Right cardiac atrium (tissue), 5 donors: ENCODE measurements around the gene YIF1A. TPM values are rescaled to one million over a fixed set of nuclear protein-coding genes. Genes with fewer than 3 reads are reported as not detected.

Experiments
- ATAC-seq, 2 donors: fragments of 200-7000 bp; cut with Tn5 transposase; one replicate each; pipeline versions ENCODE4 v1.8.0 to v1.9.1; 2020; ENCODE audit warnings: moderate library complexity in 2 of 2, mild to moderate bottlenecking in 1 of 2
- DNase-seq, 3 donors: peaks; one replicate each; pipeline ENCODE4 v3.0.0-alpha.2; 2020
- H3K27ac ChIP-seq: one replicate; pipeline ENCODE4 v1.5.1; 2013; ENCODE audit warnings: mild to moderate bottlenecking, low read length, control low read depth, moderate library complexity
- H3K27me3 ChIP-seq: one replicate; pipeline ENCODE4 v1.6.1; 2013; ENCODE audit not compliant: control insufficient read depth, insufficient read depth
- H3K4me1 ChIP-seq: one replicate; pipeline ENCODE4 v1.6.1; 2013; ENCODE audit warnings: low read length; ENCODE audit not compliant: control insufficient read depth, insufficient read depth
- H3K4me3 ChIP-seq: one replicate; pipeline ENCODE4 v1.5.1; 2013; ENCODE audit warnings: low read length, control low read depth
- H3K9me3 ChIP-seq: one replicate; pipeline ENCODE4 v1.6.1; 2013; ENCODE audit warnings: low read length; ENCODE audit not compliant: control insufficient read depth
- WGBS: extraction: QIAGEN DNeasy Blood & Tissue Kit; methylation state at CpG from one replicate; pipeline ENCODE4 v1.1.7; 2013; 5-methylcytosine and 5-hydroxymethylcytosine counted together
- intact Hi-C, 4 donors: fragments of 100-400 bp; cut with DNase I; formaldehyde crosslinking; loops; one replicate each; pipeline versions ENCODE4 v1.11.0 to v1.14.0; 2022 to 2023
- polyA plus RNA-seq: library from polyadenylated mRNA; stranded (reverse); fragments of 200-250 nt; gene quantifications from one replicate; pipeline ENCODE4 v1.2.3, GENCODE V29; 2013
- total RNA-seq, 4 donors: library from RNA; stranded (reverse); fragmentation: NEBNext Ultra II Directional; extraction: Animal tissue kit (Norgen Biotek cat#: 25700); gene quantifications; one replicate each; pipeline ENCODE4 v1.2.1, GENCODE V29; 2021
- donor health status: healthy with polysubstance abuse.
- donor health status: DM: no; HTN: yes; CAD: no.
- donor health status: DM: no; HTN: no; CAD: no.
- donor health status: DM: no; HTN: yes; CAD: no; lungs with severe emphysema.
- donor health status: DM: yes; HTN: yes; CAD: no.

The YIF1A gene
- total and polyA plus RNA-seq, 5 donors: 48.0 to 65.3 (median 52.2) TPM

DNA sequence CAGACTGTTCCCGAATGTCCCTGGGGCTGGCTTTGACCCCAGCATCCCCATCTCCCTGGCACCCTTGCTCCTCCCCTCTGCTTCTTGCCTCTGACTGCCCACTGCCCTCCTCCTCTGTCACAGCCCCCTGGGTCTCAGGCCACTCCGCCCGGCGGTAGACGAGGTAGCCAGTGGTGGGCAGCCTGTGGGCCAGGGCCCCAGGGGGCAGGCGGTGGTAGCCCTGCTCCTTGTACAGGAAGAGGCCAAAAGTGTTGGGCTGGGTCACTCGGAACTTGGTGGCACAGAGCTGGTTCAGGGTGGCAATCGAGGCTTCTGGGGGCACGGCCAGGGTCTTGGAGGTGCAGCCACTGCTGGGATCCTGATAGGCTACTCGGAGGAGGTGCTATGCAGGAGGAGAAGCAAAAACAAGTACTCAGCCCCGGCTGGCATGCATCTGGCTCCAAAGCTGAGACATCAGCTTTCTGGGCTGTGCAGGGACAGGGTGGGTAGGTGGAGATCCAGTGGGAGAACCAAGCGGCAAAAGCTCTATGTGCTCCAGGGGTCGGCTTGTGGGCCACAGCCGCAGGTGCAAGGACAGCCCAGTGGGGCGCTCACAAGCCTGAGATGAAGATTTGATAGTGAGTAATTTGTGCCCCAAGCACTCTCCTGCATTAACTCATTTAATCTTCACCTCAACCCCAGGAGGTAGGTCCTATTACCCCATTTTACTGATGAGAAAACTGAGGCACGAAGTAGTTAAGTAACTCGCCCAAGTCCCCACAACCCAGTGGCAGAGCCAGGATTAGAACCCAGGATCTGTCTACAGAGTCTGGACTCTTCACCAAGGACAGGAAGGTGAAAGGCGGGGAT lies 43.7 kb upstream of the YIF1A start:
- no peaks in the 10 kb centered on the region for H3K9me3 ChIP-seq
- no peaks in the 10 kb centered on the region for H3K27me3 ChIP-seq
- intact Hi-C loops: no loop called here
- H3K4me1 ChIP-seq: peaks cover 3% of the 10 kb centered on the region
- no peak for ATAC-seq
- H3K27ac ChIP-seq: no peak overlapping the region
- DNase-seq: peak; percentile 3 to 43 (median 25)
- WGBS: 80% methylated on average over 18 of the region's 18 CpGs
- H3K4me3 ChIP-seq: no peak overlapping the region

DNA sequence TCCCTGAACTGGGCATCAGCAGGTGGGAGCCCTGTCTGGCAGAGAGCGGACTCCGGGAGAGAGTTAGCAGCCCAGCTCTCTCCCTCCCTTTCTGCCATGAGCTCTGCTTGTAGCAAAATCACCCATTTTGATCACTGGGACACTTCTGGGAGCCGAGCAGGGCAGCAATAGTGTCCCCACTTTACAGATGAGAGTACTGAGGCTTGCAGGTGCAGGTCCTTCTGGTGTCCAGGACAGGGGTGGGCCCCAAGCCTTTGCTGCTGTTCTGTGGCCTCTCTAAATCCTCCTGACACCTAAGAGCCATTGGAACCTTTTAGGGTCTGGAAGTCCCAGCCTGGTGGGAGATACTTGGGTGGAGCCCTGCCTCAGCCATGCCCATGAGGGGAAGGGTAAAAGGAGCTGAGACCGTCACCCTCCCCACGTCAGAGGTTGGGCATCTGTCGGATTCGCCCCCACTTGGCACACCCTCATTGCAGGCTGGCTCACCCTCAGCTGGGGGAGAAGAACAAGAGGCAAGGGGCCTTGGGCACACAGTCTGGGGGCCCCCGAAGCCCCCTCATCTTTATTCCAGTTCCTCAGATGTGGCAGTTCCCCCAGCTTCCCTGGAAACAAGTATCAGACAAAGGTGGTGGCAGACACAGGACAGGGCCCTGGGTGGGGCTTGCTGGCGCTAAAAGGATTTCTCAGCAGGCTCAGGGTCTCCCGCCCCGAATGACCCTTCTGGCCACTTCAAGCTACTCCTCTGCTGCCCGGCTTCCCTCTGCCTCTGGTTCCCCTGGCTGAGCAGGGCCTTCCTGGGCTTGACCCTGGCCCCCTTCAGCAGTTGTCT lies 42.8 kb upstream of the YIF1A start:
- H3K9me3 ChIP-seq: no peaks in the 10 kb centered on the region
- DNase-seq (peak; percentile 10 to 31 (median 18)), ATAC-seq (no peak)
- intact Hi-C loops: no loop called here
- no peak overlapping the region for H3K4me3 ChIP-seq
- no peaks in the 10 kb centered on the region for H3K27me3 ChIP-seq
- peaks cover 3% of the 10 kb centered on the region for H3K4me1 ChIP-seq
- H3K27ac ChIP-seq: no peak overlapping the region
- 86% methylated on average over 12 of the region's 12 CpGs for whole genome bisulfite sequencing

DNA sequence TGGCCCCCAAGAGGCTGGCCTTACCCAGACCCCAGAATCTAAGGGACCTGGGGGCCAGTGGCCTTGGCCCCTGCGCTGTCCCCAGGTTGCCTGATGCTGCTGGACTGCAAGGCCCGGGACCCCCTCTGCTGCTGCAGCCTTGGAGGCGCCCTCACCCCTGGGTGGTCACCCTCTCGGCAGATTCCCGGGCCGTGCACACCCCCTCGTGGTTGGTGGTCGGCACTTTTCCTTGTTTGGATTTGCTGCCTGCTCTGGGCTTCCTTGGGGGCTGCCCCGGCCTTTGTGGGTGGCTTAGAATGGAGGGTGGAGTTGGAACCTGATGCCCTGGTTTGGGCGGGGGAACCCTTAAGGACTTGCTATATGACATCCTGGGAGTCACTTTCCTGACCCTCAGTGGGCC lies 42.0 kb upstream of the YIF1A start:
- Histone ChIP-seq H3K4me3 (no peak overlapping the region), H3K4me1 (no peaks in the 10 kb centered on the region), H3K27me3 (no peaks in the 10 kb centered on the region), H3K27ac (no peak overlapping the region), H3K9me3 (no peaks in the 10 kb centered on the region)
- intact Hi-C loops: no loop called here
- WGBS: 60% methylated on average over 10 of the region's 10 CpGs
- DNase-seq: peak; percentile 8 to 37 (median 31)
- no peak for ATAC-seq

DNA sequence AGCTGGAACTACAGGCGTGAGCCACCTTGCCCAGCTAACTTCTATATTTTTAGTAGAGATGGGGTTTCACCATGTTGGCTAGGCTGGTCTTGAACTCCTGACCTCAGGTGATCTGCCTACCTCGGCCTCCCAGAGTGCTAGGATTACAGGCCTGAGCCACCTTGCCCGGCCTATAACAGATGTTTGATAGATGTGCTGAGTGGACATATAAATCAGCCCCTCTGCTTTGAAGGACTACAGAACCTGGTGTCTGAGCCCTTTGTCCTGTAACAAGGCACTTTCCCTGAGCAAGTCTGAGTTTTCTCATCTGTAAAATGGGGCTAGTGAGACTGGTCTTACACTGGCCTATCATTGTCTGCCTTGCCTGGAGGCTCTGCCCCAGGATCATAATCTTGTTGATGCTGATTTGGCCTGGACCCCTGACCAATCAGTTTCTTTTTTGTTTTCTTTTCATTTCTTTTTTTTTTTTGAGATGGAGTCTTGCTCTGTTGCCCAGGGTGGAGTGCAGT lies 40.3 kb upstream of the YIF1A start:
- intact Hi-C loops: loop anchor here in 2 of 4 donors (2.0 kb wide), 2 partner anchors 16 to 18 kb away; no protein-coding TSS in a partner anchor
- 90% methylated on average over 3 of the region's 3 CpGs for WGBS

DNA sequence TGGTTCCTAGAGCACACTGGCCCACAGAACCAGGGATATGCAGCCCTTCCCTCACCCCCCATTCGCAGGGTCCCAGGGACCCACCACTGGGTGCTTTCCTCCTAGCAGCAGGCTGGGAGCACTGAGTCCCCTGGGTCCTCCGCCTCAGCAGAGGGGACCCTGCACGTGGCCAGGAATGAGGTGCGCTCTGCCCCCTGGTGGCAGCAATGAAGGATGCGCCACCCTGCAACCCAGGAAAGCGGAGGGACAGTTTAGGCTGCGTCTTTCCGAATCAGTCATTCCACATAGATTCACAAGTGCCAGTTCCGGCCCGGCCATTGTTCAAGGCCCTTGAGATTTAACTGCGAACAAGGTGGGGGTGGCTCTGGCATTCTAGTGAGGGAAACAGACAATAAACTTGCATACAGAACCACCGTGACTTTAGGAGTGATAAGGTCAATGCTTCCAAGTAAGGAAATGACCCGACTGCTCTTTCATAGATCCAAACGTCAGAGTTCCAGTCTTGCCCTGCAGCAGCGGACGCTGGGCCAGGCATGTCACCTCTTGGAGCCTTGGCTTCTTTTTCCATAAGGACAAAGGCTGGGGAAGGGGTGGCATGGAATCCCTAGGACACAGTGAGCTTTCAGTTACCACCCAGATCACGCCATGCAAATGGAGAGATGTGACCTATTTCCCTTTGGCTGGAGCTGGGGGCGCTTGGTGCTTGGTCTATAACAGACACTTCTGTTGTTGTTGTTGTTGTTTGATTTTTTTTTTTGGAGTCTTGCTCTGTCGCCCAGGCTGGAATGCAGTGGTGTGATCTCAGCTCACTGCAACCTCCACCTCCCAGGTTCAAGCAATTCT lies 39.6 kb upstream of the YIF1A start:
- Histone ChIP-seq H3K27me3 (no peaks in the 10 kb centered on the region), H3K4me1 (no peaks in the 10 kb centered on the region), H3K4me3 (no peak overlapping the region), H3K27ac (no peak overlapping the region), H3K9me3 (no peaks in the 10 kb centered on the region)
- intact Hi-C loops: loop anchor here in 2 of 4 donors (2.0 kb wide), 2 partner anchors 16 to 18 kb away; no protein-coding TSS in a partner anchor
- WGBS: 10% methylated on average over 19 of the region's 19 CpGs
- ATAC-seq: peak; percentile 74 to 78
- peak; percentile 80 to 92 (median 91) for DNase-seq

More for the DNA sequence above, 40.3 kb upstream of the YIF1A start:
- H3K4me1 ChIP-seq: no peaks in the 10 kb centered on the region
- ATAC-seq (no peak), DNase-seq (peak in 2 of 3 donors; percentile 1 to 2)
- no peaks in the 10 kb centered on the region for H3K27me3 ChIP-seq
- no peak overlapping the region for H3K4me3 ChIP-seq
- no peak overlapping the region for H3K27ac ChIP-seq
- no peaks in the 10 kb centered on the region for H3K9me3 ChIP-seq

DNA sequence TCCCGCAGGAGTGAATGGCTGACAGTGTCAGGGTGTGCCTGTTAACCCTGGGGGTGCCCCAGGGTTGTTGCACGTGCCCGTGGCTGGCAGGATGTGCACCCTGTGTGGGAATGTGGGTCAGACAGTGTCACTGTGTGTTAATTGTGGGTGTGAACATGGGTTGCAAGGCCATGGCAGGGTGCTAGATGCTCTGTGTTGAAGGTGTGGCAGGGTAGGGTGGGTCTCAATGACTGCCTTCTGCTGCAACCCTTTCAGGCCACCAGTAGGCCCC lies 39.0 kb upstream of the YIF1A start:
- 66% methylated on average over 3 of the region's 3 CpGs for WGBS
- DNase-seq (peak; percentile 25 to 69 (median 60)), ATAC-seq (peak in 1 of 2 donors; percentile 0)
- no peaks in the 10 kb centered on the region for H3K4me1 ChIP-seq
- no peak overlapping the region for H3K27ac ChIP-seq
- H3K27me3 ChIP-seq: no peaks in the 10 kb centered on the region
- no peak overlapping the region for H3K4me3 ChIP-seq
- intact Hi-C loops: loop anchor here in 2 of 4 donors (2.0 kb wide), 2 partner anchors 15 to 17 kb away; no protein-coding TSS in a partner anchor
- H3K9me3 ChIP-seq: no peaks in the 10 kb centered on the region

DNA sequence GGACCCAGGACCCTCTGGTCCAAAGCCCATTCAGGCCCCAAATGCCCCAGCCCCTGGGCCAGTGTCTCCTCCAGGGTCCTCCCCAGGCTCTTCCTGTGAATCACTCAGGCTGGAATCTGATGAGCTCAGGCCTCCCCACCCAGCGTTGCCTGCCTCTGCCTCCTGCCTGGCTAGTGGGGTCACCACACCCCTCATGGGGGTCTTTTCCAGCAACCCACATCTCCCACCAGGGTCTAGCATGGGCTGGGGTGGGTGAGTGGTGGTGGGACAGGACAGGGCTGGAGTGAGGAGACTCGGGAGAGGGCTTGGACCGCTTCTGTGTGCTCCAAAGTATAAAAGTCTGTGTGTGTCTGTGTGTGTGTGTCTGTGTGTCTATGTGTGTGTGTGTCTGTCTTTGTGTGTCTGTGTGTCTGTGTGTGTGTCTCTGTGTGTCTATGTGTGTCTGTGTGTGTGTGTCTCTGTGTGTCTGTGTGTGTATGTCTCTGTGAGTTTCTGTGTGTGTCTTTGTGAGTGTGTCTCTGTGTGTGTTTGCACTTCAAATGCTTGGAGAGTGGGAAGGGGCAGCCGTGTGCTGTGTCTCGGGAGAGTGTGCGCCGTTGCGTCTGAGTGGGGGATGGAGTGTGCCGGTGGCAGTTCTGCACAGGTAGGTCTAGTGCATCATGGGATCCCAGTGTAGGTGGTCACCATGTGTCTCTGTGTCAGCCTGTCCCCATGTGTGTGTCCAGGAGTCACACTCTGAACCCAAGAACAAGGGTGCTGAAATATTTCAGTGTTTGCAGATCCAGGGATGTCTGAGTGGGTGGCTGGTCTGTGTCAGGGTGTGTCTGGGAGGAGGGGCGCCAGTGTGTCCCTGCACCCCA lies 38.5 kb upstream of the YIF1A start:
- H3K4me3 ChIP-seq: no peak overlapping the region
- peak overlapping the region; percentile 39 for H3K27ac ChIP-seq
- no peaks in the 10 kb centered on the region for H3K27me3 ChIP-seq
- no peaks in the 10 kb centered on the region for H3K9me3 ChIP-seq
- intact Hi-C loops: loop anchor here in 2 of 4 donors (2.0 kb wide), 2 partner anchors 15 to 17 kb away; no protein-coding TSS in a partner anchor
- DNase-seq: peak; percentile 29 to 55 (median 44)
- WGBS: 78% methylated on average over 10 of the region's 10 CpGs
- no peaks in the 10 kb centered on the region for H3K4me1 ChIP-seq
- peak; percentile 10 to 56 for ATAC-seq

DNA sequence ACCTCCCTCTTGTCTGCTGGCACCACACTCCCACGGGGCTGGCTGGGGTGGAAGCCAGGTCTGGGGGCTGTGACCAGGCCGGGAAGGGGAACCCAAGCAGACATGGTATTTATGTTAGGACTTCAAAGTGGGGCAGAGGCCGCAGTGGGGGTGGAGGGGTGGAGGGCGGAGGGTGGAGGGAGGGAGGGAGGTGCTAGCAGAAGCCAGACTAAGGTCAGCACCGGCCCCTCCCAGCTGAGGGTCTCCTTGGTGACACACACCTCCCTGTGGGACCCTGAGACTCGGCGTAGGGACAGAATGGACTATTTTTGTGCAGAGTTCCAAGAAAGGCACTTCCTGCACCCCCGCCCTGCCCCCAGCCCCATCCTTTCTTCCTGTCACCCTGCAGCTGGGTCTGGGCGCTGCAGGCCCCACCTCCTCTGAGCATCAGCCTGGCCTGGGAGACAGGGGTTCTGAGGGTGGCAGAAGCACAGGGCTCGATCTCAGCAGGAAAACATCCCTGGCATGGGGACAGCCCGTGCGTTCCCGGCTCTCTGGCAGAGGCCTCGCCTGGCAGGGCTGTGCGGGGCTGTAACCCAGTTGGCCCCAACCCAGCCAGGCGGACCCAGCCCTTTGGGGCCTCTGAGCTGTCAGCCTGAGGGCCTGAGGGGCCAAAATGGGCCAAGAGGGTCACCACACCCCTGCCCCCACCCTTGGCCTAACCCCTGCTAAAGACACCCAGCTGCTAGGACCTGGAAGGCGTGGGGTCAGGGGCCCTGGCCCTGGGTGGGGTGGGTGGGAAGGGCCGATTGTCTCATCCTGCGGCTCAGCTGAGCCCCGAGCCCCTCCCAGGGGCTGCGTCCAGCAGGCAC lies 37.5 kb upstream of the YIF1A start:
- no peaks in the 10 kb centered on the region for H3K4me1 ChIP-seq
- no peaks in the 10 kb centered on the region for H3K27me3 ChIP-seq
- H3K27ac ChIP-seq: peak overlapping the region; percentile 39
- ATAC-seq: peak; percentile 60 to 62
- 30% methylated on average over 21 of the region's 21 CpGs for WGBS
- no peaks in the 10 kb centered on the region for H3K9me3 ChIP-seq
- peak; percentile 82 to 90 (median 88) for DNase-seq
- no peak overlapping the region for H3K4me3 ChIP-seq
- intact Hi-C loops: no loop called here

DNA sequence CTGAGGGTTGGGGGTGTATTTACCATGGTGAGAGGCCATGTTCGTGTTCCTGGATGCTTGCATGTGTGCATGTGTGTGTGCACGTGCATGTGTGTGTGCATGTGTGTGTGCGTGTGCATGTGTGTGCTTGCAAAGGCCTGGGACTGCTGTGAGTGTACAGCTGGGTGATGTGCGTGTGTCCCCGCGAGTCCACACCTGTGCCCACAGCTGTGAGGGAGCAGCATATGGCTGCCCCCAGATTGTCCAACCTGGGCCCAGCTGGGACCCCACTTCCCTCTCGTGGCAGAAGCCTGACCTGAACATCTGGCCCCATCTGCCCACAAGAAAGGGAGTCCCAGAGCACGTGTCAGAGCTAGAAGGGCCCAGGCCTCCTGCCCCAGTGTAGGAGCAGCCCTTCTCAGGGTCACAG lies 36.3 kb upstream of the YIF1A start:
- no peak overlapping the region for H3K27ac ChIP-seq

More for the DNA sequence above, 36.3 kb upstream of the YIF1A start:
- H3K4me3 ChIP-seq: no peak overlapping the region
- no peaks in the 10 kb centered on the region for H3K4me1 ChIP-seq
- 80% methylated on average over 8 of the region's 8 CpGs for WGBS
- intact Hi-C loops: no loop called here
- H3K9me3 ChIP-seq: no peaks in the 10 kb centered on the region
- peak in 1 of 3 donors; percentile 50 for DNase-seq
- no peak for ATAC-seq
- H3K27me3 ChIP-seq: no peaks in the 10 kb centered on the region
